ENCODE results near the gene KCNMA1.

The KCNMA1 gene

DNA sequence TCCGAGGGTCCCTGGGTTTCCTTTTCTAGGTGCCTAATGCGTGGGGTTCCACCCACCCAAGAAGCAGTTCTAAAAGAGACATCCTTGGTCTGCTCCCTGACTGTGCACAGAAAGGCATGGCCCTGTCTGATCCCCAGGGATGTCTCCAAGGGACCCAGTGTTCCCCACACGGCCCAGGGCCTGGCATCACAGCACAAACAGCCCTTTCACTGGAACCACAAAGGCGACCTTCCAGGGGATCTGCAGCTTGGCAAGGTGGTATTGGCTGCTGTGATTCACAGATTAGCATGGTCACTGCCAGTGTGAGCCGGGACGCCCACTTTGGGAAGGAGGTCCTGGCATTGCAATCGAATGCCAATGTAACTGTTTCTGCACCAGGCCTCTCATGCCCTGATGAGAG, 6.4 kb downstream of the KCNMA1 start:
- no peak for DNase-seq

DNA sequence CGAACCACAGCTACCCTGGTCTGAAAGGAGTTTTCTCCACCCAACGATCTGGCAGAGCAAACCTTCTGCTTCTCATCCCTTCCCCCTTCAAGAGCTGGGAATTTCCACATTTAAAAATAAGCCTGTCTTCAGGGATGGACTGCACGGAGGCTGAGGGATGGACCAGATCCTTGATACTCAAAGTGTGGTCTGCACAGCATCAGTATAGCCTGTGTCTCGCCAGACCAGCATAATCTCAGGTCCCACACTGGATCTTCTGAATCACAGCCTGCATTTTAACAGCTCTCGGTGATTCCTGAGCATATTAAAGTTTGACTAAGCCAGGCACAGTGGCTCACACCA, 7.1 kb downstream of the KCNMA1 start:
- no peak for DNase-seq

DNA sequence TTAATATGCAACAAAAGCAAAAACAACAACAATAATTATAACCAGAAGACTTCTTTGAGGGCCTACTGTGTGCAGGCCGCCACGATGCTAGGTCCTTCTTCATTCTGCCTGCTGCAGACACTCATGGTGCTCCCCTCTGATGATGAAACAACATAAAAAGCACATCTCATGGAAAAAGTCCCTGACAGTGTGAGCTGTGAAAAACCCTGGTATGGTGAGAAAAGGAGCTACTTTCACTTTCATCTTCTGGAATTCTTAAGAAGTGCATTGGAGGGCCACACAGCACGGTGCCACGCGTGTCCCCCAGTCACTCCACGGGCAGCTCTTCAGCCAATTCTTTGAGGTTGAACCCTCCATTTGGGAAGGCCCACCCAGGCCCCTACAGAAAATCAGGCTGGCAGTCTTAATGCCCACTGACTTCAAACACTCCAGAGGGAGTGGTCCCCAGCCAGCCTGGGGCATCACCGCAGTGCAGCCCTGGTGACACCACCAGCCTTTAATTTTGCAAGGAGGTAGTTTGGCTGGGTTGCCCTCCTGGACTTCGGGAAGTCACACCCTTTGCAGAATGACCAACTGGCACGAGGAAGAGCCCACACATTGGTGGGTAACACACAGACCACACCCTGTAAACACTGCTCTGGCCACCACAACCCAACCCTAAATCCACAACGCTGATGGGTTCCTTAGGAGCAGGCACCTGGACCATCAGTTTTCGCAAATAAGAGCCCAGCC, 7.7 kb downstream of the KCNMA1 start:
- no peak for DNase-seq

DNA sequence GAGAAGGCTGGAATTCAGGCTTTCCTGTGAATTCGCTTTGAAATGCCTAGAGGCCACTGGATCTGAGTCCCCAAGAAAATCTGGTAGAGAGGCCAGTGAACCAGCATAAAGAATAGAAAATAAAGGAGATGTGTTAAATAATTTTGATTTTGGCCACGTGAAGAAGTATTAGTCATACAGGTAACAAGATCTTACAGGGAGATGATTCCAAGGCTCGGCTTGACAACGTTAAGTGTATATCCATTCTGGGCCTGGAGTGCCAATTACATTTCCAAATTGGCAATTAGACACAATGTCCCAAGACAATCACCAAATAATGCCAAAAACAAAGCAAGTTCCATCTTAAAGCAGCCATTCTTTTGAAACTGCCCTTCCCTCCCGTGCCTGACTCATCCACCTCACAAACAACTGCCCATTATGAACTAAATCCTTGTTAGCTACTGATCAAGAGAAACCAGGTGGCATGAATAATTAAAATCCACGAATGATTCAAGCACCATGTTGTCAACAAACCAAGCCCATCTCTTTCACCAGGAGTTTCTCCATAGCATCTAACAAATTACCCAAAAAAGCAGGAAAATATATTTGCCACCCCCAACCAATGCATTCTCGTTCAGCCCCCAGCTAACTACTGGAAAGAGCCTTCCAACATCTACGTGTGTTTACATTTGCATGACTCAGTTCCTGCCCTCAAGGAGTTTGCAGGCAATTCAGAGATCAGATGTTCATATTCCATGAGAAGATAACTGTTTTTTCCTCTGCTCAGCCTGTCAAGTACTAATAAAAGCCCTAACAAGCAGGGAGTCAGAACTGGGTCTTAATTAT, 8.5 kb downstream of the KCNMA1 start:
- no peak for DNase-seq

DNA sequence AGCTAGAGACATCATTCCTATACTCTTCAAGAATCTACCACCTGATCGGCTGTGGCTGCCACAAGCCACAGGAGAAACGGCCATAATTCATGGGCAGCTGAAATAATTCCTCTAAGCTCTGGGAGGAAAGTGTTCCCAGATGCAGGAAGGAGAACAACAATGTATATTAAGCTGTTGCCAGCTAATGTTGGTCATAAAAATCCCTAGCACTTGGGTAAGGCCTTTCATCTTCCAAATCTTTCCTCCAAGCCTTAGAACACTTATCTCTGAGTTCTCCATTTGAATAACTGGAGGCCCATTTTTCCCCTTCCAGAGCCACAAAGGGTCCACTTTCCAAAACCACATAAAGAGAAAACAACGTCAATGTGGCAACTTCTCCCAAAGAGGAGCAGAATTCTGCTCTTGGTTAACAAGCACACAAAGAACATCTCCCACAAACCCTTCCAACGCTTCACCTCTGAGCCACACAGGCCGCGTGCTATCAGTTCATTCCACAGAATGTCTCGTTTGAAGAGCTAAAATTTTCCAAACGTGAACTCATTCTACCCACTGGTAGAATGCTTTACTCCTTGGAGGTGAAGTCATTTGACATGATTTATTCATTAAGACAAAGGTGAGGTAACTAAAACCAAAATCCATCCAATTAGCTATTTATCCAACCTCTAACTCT, 11.2 kb downstream of the KCNMA1 start:
- peak; percentile 56 for DNase-seq

DNA sequence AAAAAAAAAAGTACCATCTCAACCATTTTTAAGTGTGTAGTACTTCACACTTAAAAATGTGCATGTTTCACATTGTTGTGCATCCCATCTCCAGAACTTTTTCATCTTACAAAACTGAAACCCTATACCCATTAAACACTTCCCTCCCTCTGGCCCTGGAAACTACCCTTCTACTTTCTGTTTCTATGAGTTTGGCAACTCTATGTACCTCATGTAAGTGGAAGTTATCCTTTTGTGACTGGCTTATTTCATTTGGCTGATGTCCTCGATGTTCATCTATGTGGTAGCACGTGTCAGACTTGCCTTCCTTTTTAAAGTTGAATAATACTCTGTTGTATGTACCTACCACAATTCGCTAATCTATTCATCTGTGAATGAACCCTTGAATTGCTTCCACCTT, 12.2 kb downstream of the KCNMA1 start:
- peak; percentile 83 for DNase-seq

DNA sequence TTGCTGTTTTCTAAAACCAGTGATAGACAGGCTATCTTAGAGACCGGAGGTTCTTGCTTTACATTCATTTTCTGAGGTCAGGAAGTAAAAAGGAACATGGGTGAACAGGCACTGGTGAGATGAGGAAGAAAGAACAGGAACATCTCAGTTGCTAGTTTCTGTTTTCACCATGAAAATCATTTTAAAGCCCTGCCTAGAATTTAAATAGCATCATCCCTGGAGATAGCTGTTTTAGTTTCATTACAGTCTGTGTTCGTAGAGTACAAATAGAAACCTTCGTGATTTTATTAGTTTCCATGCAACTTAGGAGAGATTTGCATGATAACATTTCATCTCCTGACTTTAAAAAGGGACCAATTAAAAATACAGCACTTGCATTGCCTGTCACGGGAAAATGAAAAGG, 14.7 kb downstream of the KCNMA1 start:
- peak; percentile 91 for DNase-seq

DNA sequence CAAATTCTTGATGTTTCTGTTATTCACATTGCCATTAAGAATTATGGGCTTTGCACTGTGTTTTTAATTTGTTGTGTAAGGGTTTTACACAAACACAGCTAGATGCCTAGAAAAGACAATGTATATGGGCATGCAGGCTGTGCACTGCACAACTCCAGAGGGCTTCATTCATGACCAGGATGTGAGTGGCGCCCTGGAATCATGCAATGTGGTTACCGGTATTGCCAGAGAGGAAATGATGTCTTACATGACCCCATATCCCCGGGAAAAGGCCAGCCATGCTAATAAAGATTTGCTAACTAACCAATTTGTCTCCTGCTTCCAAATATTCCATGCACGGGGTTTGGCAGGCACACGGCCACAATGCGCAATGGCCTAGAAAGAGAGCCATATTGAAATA, 16.9 kb downstream of the KCNMA1 start:
- peak; percentile 73 for DNase-seq

DNA sequence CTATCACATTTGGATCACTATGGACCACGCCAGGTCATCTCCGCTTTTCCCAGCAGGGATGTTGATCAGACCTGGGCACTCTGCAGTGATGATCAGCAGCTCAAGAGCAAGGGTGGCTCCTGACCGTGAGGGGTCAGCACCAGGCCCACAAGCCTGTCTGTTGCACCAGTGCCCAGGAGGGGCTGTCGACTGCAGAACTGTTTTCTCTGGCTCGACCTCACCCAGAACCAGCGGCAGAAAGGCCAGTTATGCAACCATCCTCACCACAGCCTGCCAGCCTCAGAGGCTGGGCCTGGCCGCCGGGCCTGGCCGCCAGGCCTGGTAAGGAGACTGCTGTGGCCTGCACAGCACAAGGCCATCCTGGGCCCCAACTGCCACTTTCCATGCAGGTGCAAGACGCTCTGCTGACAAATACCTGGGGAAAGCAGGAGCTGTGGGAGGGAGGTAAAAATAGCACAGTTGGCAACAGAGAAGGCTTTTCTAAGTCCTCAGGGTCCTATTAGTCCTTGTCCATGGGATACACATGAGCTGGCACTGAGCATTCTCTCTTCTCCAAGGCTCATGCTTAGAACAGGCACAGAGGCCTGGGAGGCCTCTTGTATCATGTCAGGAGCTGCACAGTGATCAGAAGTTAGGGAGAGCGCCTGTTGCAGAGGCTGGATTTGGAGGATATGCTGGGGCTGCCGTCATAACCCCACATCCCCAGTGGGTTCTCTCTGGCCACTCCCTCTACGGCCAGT, 17.5 kb downstream of the KCNMA1 start:
- DNase-seq: peak; percentile 69

DNA sequence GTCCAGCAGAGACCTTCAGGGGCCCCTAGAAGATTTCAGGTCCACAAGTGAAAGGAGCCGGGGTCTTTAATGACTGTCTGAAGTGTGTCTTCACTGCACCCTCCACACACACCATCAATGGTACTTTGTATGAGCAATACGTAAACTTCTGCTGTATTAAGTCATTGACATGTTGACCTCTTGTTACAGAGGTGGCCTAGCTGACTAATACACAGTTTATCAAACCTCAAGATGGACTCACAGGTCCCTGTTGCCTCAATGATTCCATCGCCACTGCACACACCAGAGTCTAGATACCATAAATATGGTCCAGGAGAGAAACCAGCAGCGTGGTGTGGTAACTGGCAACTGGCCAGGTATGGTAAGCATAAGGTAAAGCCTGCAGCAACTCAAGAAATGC, 19.5 kb downstream of the KCNMA1 start:
- no peak for DNase-seq

DNA sequence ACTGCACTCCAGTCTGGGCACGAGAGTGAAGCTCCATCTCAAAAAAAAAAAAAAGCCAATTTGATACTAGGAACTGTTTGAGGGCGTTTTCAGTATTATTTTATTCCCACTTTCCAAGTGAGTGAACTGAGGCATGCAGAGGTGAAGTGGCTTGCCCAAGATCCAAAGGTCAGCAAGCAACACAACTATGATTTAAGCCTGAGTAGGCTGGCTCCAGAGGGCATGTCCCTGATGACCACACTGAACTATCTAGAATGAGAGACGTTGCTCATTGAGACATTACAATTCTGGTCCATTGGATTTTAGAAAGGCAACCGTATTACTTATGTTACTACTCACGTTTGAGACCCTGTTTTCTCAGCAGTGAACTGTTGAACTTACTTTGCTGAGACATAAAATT, 20.8 kb downstream of the KCNMA1 start:
- DNase-seq: no peak

DNA sequence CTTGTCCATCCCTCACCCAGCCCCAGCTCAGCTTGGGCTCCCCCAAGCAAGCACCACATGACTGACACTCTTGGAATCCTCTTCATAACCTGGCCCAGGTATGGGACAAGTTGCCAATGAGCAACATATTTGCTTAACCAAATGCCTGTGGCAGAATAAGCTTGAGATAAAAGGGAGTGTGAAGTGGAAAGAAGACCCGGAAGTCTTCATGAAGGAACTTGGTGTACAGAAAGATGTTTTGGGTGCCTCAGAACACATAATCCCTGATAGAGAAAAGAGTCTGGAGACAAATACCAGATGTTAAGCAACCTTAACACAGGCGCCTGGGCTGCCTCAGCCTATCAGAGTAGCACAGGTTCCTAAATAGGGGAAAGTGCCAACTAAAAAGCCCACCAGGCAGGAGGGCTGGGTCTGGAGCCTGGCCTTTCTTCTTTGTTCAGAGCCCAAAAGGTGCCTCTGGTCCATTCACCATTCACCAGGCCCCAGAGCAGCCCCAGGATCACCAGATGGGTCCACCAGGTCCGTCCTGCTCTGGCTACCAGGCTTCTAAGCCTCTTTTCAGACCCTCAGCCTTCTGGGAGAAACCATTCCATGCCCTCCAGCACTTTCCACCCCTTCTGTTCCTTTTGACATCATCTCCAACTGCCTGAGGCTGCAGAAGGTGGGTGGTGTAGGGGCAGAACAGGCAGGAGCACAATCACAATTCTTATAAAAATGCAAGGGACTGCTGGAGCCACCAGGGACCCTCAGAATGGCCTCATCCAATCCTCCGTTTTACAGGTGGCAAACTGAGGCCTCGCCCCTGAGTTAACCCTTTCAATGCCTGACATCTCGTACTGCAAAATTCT, 22.6 kb downstream of the KCNMA1 start:
- DNase-seq: no peak

DNA sequence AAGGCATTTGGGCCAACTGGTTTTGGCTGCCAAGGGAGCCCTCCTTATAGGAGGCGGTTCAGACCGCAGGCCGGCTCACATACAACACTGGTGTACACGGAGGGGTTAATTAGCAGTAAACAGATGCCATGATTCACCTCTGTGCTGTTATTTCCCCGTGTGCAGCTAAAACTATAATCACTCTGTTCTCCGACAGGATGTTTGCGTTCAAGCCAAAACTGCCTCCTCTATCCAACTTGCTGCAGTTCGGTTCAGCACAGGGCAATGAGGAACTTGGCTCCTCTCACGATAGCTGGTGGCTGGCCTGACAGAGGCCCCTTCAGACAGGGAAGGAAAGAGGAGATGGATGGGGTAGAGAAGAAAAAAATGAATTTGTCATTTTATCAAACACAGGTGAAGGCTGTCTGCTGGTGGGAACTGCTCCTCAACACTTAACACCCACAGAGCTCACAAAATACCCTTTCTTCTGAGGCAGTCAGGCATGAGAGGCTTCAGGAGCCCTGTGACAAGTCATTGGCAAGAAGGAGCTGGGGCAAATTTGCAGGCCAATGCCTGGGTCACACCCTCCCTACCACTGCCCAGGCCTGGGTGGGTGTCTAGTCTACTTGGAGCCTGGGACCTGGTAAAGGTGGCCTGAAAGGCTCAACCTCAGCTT, 24.0 kb downstream of the KCNMA1 start:
- peak; percentile 31 for DNase-seq

DNA sequence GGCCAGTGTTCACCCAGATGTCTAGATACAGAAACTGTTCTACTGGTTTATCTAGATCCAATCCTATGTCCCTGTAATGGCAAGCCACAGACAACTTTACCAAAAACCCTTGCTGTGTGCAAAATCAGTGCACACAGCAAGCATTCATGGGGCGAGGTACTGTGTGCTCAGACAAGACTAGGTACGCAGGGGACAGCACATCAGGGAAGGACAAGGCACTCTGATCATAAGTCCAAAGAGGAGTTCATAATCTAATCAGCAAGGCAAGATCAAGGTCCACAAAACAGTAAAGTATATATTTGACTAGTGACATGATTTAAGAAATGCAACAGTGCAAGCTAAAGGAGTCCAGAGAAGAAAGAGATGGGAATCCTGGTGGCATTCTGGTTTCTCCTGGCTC, 25.9 kb downstream of the KCNMA1 start:
- no peak for DNase-seq

DNA sequence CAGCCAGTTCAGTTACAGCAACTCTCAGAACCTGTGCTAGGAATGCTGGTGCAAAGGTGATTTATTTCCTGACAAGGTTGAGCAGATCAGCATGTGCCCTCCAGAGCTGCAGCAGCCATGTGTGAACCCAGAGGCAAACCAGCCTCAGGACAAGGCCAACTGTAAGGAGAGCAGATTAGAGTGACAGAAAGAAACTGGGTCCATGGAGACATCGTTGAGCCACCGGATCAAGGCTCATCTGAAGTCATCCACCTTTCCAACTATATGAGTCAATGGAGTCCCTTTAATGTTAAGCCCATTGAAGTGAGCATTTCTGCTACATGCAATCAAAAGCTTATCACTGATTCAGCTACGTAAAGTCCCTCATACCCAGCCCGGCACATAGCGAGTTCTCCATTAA, 26.4 kb downstream of the KCNMA1 start:
- no peak for DNase-seq

DNA sequence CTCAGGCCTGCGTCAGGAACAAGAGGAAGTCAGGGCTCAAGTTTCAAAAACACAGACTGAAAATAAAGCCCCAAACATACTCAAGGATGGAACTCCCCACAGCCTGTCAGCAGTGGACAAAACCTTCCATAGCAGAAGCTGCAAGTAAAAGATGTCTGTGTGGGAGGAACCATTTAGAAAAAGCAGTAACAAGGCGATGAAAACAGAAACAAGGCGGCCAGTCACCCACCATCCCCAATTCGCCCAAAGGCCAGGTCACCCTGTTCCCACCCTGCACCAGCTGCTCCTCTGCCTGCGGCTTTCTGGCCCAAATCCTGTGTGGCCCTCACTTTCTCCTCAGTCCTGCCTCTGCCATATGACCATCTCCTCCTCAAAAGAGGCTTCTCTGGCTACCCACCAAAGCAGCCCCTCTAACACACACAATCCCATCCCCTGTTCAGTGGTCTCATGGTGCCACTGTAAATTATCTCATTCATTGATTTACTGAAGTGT, 27.8 kb downstream of the KCNMA1 start:
- peak; percentile 56 for DNase-seq

DNA sequence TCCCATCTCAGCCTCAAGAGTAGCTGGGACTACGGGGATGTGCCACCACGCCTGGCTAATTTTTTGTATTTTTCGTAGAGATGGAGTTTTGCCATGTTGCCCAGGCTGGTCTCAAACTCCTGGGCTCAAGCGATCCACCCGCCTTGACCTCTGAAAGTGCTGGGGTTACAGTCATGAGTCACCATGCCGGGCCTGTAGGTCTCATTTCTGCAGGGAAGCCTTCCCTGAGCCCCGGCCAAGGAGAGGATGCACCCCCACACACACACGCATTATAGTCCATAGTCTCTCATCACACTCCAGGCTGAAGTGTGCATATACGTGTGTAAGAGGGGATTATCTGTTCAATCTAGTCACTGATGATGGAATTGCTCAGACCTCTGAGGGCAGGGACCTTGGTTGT, 29.3 kb downstream of the KCNMA1 start:
- no peak for DNase-seq

DNA sequence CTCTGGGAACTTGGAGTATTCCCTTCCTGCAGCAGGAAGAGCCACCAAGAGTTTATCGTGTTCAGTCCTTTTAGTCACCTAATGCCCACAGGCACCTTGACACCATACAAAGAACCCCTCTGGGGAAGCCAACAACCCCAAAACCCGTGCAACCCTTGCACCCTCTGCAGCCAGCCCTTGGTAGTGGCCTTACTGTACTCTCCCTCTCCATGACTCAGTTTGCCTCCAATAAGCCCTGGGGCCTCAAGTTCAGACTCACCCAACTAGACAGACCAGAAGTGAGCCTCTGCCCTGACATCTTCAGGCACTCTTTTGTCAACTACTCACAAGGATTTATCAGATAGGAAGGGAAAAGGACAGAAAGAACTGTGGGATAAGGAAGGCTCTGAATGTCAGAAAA, 30.9 kb downstream of the KCNMA1 start:
- no peak for DNase-seq

DNA sequence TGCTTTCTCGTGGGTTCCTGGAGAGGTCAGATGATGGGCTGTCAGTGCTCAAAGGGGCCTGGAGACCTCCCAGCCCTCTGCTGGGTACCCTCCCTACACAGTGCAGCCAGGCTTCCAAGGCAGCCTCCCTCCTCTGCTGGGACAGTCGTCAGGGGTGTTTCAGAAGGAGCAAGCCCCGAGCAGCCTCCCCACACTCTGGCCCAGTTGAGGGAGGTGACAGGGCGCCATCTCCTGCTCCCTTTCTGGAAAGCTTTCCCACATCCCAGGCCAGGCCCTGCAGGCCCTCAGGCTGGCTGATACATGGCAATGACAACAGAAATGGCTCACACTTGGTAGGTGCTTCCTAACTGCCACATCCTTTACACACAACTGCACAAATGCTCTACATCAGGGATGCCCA, 32.1 kb downstream of the KCNMA1 start:
- DNase-seq: no peak

DNA sequence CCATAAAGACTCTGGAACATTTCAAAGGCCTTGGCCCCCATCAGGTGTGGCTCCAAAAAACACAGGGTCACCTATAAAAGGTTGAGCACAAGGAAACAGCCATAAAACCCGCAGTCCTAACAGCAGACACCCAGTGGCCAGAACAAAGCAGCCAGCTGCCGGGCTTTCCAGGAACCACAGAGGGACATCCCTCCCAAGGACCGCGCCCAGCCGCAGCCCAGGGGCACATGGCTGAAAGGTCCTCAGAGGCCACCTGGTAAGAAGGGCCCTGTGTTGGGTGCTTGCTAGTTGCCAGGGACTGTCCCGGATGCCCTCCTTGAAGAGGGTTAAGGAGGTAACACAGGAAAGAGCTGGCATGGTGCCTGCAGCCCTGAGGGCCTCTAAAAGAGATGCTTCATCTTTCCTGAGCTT, 32.7 kb downstream of the KCNMA1 start:
- DNase-seq: no peak

DNA sequence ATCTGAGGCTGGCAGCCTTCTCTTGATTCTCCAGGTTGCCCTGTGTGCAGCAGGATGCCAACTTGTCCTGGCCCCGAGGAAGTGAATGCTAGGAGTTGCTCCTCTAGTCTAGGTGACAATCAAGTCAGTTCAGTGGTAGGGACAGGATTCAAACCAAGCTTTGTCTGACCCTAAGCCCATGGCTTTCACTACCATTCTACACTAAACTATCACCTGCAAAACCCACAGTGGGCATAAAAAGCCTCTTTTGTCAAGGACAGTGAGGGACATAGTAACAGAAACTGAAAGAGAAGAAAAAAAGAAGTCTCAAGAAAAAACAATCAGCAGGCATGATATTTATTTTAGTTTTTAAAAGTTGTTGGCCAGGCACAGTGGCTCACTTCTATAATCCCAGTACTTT, 33.5 kb downstream of the KCNMA1 start:
- no peak for DNase-seq

DNA sequence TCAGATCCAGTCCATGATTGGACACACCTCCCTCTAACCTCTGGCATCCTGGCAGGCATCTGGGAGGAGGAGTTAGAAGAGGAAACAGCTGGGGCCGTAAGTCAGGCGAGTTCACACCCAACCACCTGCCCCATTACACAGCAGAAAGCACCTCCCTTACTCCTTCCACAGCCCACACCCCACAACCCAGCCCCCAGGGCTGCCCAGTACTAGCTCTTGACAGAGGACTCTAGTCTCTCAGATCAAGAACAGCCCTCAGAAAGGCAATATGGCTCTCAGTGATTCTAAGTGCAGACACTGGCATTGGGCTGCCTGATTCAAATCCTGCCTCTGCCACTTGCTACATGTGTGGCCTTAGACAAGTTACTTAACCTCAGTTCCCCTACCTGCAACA, 34.1 kb downstream of the KCNMA1 start:
- DNase-seq: peak; percentile 32

Data from MV-4-11 (cell line).